Right lobe of liver (tissue), 4 donors: Measurements from ENCODE around the gene CIRBP.

ENCODE experiments used
- CTCF ChIP-seq, 4 donors: fragments of 200-600 bp in 3 of 4; fragments of 450-650 bp in 1 of 4; IDR thresholded peaks; one replicate each; pipeline versions ENCODE4 v1.5.1 to v1.8.0; 2016 to 2022; ENCODE audit warnings: antibody characterized with exemption in 4 of 4, mild to moderate bottlenecking in 2 of 4
- POLR2A ChIP-seq: fragments of 450-650 bp; IDR thresholded peaks from one replicate; pipeline ENCODE4 v1.6.1; 2017; ENCODE audit warnings: antibody characterized with exemption, mild to moderate bottlenecking
- donor health status: DM: no; HTN: no; CAD: no.
- donor health status: DM: no; HTN: no; CAD: no.
- donor health status: DM: no; HTN: yes; CAD: no.

DNA sequence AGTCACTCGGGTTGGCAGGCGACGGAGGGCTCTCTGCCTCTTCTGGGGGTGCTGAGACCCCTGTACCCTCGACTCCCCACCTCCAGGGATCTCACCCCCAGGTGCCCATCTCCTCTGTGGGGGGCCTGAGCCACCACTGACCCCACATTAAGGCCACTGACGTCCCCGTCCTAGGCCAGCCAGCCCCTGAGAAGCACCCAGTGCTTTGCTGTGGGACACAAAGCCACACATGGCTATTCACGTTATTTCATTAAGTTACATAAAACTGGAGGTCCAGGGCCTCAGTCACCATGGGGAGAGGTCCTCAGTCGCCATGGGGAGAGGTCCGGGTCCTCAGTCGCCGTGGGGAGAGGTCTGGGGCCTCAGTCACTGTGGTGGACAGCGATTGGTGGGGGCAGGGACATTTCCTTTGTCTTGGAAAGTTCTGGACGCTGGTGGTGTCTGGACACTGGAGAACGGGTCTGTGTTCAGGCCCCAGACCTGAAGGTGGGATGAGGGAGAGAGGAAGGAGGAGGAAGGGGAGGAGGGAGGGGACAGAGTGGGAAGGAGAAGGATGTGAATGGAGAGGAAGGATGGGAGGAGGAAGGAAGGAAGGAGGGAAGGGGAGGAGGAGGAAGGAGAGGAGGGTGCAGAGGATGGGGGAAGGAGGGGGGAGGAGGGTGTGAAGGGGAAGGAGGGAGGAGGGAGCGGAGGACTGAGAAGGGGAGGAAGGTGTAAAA lies 12.6 kb downstream of the CIRBP start:
- TF ChIP-seq CTCF (IDR thresholded peaks at IDR 0.05) (no peak), POLR2A (no peak)
